HG03457 (cell line): ENCODE data around the gene ATP11A.

ENCODE experiments used
- ATAC-seq: cut with Tn5 transposase; IDR thresholded peaks from one replicate; pipeline ENCODE4 v1.9.1; 2021; ENCODE audit warnings: moderate number of reproducible peaks; ENCODE audit not compliant: unreplicated experiment

The ATP11A gene

GRCh38 chr13:112721198-112722104, 31.6 kb downstream of the ATP11A start:
- no peak for ATAC-seq

- ATAC-seq = no peak
Observed at GRCh38 chr13:112722433-112723263, 32.8 kb downstream of the ATP11A start.

DNA sequence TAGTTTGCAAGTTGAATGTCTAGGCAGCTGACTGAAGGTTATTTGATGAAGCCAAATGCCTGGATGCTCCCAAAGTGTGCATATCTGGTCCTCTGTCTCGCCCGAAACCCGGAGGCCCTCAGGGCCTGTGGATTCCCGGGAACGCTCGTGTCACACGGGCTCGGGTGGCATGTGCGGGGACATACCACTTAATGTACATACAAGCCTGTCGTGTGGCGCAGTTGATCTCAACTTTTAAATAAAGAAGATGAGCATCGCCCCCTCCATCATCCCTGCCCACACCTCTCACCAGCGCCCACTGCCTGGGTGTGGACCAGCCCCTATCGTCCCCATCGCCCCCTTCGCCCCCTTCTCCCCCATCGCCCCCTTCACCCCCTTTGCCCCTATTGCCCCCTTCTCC, 33.9 kb downstream of the ATP11A start:
- no peak for ATAC-seq

GRCh38 chr13:112724788-112725345, 35.0 kb downstream of the ATP11A start:
- ATAC-seq = no peak

DNA sequence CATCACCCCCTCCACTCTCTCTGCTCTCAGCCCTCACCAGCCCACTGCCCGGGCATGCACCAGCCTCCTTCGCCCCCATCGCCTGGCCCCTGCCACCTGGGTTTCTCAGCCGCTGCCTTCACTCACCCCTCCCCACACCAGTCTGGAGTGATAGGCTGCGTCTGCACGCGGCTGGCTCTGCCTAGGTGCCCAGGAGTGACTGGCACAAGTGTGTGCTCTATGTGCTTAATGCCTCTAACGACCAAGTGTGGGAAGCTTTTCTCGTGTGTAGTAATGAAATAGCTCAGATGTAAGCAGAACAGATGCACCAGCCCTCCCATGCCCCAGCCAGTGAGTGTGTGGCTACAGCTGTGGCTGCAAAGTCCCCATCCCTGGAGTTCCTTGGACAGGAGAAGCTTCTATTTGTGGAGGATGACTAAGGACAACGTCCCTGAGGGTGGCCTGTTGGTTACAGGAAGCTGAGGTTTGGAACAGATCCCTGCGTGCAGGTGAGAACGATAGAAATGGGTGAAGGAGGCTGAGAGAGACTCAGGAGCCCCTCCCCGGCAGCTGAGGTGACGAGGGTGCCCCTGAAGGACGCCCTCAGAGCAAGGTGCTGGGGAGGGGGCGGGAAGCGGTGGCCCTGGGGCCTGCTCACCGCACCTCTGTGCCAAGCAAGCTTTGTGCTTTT, 35.6 kb downstream of the ATP11A start:
- no peak for ATAC-seq

- no peak for ATAC-seq
Observed at GRCh38 chr13:112726016-112726767, 36.4 kb downstream of the ATP11A start.

- no peak for ATAC-seq
Observed at GRCh38 chr13:112727581-112727980, 37.7 kb downstream of the ATP11A start.

DNA sequence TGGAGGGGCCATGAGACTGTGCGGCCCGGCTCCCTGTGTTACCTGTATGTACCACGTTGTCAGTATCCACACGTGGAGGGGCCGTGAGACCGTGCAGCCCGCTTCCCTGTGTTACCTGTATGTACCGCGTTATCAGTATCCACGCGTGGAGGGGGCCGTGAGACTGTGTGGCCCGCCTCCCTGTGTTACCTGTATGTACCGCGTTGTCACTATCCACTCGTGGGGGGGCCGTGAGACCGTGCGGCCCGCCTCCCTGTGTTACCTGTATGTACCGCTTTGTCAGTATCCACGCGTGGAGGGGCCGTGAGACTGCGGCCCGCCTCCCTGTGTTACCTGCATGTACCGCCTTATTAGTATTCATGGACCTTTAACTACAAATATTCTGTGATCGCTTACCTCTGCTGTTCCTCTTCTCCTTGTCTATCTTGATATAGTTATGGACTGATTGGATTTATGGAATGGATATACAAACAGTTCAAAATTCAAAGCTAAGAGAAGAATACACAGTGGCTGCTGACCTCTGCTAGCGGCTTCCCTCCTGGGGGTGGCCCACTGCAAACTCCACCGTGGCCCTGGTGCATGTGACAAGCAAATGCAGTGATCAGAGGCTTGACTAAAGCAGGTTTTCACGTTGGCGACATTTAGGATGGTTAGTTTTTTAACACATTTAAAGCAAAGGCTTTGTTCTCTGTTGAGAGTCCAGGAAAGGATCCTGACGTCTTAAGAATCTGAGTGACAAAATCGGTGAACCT, 38.7 kb downstream of the ATP11A start:
- ATAC-seq = no peak

DNA sequence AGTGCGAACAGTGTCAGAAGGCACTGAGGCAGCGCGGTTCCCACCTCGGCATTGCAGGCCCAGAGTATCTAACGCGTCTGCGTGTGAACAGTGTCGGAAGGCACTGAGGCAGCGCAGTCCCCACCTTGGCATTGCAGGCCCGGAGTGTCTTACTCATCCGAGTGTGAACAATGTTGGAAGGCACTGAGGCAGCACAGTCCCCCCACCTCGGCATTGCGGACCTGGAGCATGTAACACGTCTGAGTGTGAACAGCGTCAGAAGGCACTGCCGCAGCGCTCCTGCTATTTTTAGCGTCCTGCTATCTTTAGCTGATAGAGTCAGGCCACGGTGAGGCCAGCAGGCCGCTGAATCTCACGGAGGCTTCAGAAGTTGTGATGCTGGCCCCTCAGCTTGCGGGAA, 39.6 kb downstream of the ATP11A start:
- ATAC-seq = no peak

DNA sequence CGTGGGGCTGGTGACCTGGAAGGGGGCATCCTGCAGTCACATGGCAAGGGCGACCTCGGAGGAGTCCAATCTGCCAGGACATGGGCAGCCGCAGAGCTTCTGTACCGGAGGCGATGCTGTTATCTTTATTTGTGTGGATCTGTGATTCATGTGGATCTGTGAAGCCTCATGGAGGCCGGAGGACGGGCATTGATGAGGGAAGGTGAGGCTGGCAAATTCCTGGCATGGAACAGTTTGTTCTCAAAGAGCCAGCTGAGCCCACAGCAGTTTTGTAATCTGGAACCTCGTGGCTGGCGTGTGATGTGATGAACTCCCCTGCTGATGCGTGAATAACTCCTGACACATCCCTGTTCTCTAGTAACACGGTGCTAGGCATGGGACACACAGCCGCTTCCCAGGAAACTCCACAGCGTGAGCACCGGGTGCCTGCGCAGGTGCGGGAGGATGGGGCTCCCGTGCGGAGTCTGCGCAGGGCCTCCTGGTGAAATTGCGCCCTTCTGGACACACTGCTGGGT, 40.4 kb downstream of the ATP11A start:
- no peak for ATAC-seq

DNA sequence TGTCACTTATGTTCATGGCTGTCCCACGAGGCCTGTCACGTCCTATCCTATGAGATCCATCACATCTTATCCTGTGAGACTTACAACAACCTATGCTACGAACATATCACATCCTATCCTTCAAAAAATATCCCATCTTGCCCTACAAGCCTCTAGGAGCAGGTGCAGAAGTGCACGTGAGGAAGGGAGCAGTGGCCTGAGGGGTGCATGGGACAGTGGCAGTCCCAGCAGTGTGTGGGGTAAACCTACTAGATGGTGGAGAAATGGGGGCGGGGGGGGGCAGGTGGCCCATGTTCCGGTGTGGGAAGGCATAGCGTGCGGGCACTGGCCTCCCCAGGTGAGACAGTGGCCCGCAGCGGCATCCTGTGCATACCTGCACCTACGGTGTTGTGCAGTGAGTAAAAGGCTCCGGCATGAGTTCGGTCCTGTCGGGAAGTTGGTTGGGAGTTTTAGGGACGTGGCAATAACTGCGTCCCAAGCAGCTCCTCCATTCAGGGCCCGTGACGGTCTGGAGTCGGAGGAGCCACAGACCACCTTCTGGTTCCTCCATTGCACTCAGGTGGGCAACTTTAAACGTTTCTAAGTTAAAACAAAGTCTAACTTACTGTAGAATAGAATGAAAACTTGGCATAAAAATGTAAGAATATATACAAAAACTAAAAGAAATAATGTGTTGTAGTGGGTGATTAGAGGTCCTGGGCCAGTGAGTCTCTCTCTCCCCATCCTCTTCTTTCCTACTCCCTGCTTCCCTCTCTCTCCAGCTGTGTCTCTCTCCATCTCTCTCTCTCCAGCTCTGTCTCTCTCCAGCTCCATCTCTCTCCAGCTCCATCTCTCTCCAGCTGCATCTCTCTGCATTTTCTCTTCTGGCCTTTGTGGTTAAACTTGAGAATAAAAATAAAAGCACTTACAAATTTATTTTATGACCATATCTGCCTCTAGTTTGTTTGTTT, 42.1 kb downstream of the ATP11A start:
- ATAC-seq = no peak

- ATAC-seq = no peak
Observed at GRCh38 chr13:112732679-112733078, 42.8 kb downstream of the ATP11A start.

- ATAC-seq = no peak
Observed at GRCh38 chr13:112733112-112733511, 43.3 kb downstream of the ATP11A start.

- no peak for ATAC-seq
Observed at GRCh38 chr13:112733661-112734379, 44.0 kb downstream of the ATP11A start.

DNA sequence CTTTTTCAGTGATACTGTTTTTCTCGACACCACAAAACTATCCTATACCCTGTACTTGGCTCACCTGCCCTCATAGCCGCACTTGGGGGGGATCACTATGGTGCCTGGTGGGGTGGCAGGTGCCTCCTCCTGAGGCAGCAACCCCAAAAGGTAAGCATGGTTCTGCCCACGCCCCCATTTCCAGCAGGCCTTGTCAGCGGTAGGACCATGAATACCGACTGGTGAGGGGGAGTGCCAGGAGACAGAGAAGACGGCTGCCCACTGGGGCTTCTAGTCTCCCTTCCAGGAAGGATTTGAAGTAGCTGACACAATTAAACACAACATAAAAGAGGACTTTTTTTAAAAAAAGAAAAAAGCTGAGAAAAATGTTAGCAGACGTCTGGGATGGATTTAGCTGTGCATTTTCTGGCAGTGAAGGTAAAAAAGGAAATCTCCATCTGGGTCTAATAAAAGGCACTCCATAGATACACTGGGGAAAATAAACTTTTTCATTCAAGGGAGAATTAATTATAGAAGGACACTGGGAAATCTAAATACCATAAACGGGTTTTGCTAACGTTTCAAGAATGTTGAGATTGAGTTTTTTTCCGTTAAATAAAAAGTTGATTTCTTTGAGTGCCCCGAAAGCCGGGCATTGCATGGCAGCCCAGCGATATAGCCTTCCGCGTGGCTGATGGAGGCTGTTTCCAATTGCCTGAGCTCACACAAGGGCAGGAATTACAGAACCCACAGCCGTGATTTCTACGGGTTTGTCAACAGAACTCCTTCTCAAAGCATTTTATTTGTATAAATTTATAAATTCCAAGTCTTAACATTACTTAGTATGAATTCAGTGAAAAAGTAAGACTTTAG, 45.1 kb downstream of the ATP11A start:
- no peak for ATAC-seq

DNA sequence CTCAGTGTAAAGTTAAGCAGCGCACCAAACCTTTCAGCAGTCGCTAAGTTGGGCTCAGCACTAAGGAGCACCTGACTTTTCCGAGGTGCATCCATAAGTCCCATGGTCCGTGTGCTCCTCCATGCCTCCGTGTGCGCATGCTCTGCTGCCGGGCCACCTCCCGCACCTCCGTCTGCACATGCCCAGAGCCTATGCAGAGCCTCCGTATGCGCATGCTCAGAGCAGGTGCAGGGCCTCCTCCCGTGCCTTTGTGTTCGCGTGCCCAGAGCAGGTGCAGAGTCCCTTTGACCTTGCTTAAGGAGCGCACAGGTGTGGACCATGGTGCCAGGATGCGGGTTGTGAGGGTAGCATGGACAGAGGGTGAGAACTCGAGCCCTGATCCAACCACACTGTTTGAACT, 46.0 kb downstream of the ATP11A start:
- ATAC-seq = no peak

DNA sequence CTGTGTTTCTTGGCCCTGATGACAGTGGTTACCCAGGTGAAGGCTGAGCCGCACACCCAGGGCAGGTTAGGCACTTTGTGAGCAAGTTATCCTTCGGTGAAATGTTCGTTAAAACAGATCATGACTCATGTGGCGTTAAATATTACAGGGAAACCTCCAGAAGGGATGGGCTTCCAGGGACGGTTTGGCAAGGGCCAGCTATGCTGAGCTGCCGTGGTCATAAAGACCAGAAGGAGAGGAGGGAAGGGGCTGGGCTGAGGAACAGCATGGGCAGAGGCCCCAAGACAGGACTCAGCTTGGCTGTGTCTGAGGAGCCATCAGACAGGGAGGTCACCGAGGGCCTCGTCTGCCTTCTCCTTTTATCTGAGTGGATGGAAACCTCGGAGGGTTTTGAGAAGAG, 47.5 kb downstream of the ATP11A start:
- no peak for ATAC-seq
